Keratinocyte (primary cell): ENCODE results near the gene ABCC8.

ENCODE experiments used
- CTCF ChIP-seq, 3 experiments: IDR thresholded peaks in 1 of 3; conservative IDR thresholded peaks in 1 of 3; optimal IDR thresholded peaks in 1 of 3; 2 replicates in 2 of 3; 3 replicates in 1 of 3; pipeline versions ENCODE3 to v1.5.1; 2011; ENCODE audit warnings: low read length in 3 of 3, mild to moderate bottlenecking in 3 of 3, moderate library complexity in 2 of 3, control low read depth in 1 of 3, inconsistent platforms in 1 of 3; ENCODE audit not compliant: insufficient read depth in 2 of 3; ENCODE audit errors: extremely low read depth in 1 of 3
- EZH2 ChIP-seq: IDR thresholded peaks from one replicate; pipeline ENCODE4 v1.6.1; 2012; ENCODE audit warnings: inconsistent platforms, mild to moderate bottlenecking, low read length, moderate library complexity

GRCh38 chr11:17388609-17389210 is 87.9 kb downstream of the ABCC8 start, which contains the start of gene KCNJ11:
- TF ChIP-seq CTCF (optimal IDR thresholded peaks at IDR 0.05 in 1 of 3, IDR thresholded peaks at IDR 0.05 in 1 of 3, conservative IDR thresholded peaks at IDR 0.05 in 1 of 3; ENCODE audit: extremely low read depth in 1 of 3, insufficient read depth in 2 of 3, low read length in 3 of 3) = no peak
- TF ChIP-seq EZH2 = no peak
